ENCODE results near the gene TET1.
A peak's percentile ranks its signal among the peaks of the same experiment; 100 is the strongest.
"Not testable (repeated sequence)": the region's sequence is repeated elsewhere in the genome, so short reads cannot be mapped to it uniquely, and the experiment has no call there.

TET1 gene

DNA sequence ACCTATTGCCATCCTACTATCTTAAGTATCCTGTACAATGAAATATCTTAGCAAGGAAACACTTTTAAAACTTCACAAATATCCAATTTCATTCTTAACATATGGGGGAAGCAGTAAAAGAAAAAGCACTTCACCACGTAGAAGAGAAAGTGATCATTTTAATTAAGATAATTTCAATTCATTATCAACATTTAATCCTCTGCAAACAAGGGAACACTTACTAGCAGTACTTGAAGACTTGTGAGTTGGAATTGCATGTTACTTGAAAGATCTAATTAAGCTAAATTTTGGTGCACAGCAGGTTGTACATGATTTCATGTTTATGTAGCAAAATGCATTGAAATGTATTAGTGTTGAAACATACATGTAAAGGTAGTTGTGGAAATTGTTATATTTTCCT, 140.1 kb downstream of the TET1 start:
- no peak for DNase-seq (ENCODE audit: low read depth in 2 of 2)

GRCh38 chr10:68705548-68705947, 145.4 kb downstream of the TET1 start:
- no peak for DNase-seq (ENCODE audit: low read depth in 2 of 2)

DNA sequence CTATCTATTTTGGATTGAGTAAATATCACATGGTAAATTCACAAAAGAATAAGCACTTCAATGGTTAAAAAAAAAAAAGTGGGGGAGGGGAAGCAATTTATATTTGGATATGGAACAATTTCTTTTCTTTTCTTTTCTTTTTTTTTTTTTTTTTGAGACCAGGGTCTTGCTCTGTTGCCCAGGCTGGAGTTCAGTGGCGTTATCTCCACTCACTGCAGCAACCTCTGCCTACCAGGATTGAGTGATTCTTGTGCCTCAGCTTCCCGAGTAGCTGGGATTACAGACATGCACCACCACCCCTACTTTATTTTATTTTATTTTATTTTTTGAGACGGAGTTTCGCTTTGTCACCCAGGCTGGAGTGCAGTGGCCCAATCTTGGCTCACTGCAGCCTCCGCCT, 148.8 kb downstream of the TET1 start:
- DNase-seq (ENCODE audit: low read depth in 2 of 2): not testable (repeated sequence)

DNA sequence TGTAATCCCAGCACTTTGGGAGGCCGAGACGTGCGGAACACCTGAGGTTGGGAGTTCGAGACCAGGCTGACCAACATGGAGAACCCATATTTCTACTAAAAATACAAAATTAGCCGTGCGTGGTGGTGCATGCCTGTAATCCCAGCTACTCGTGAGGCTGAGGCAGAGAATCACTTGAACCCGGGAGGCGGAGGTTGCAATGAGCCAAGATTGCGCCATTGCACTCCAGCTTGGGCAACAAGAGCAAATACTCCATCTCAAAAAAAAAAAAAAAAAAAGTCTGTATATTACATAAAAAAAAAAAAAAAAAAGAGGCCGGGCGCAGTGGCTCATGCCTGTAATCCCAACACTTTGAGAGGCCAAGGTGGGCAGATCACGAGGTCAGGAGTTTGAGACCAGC, 152.9 kb downstream of the TET1 start:
- not testable (repeated sequence) for DNase-seq (ENCODE audit: low read depth in 2 of 2)

DNA sequence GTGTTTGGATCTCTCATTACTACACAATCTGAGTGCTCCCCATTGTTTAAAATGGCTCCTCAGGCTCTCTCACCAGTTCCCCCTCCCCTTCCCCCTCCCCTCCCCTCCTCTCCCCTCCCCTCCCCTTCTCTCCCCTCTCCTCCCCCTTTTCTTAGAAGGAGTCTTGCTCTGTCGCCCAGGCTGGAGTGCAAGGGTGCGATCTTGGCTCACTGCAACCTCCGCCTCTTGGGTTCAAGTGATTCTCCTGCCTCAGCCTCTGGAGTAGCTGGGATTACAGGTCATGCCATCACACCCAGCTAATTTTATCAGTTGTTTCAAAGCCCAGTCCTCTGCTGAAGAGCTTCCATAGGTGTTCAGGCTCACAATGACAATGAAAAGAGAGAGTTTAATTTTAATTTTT, 157.3 kb downstream of the TET1 start:
- no peak for DNase-seq (ENCODE audit: low read depth in 2 of 2)

DNA sequence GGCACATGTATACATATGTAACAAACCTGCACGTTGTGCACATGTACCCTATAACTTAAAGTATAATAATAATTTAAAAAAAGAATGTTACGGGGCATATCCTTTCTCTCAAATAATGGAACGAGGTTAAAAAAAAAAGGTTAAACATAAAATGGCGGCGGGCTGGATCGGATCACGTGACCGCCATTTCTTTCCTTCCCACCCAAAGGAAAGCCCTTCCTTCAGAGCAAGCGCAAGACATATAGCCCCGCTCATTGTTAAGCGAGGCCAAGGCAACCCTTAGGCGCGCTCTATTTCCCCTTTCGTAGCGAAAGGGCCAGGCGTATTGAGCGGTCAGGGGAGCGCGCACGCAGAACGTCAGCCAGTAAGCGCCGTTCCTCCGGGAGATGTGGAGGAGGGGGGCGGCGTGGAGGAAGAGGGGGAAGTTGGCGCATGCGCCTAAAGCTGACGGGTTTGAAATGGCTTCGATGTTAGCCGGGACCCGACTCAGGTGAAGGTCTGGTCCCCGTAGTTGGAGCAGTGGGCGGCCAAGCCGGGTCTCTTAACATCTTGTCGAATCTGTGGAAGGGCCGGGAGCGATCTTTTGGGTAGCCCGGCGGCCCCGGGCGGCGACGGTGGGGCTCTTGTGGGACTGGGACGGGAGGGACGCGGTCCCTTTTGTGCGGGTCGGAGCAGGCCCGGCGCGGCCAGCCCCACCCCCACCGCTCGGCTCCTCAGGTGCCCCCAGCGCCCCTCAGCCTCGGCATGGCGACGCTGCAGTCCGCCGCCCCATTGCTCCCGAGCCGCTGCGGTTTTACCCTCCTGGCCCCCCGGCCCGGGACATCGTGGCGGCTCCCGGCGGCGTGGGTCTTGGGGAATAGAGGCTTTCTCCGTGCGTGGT, 160.9 kb downstream of the TET1 start, which contains the start of gene CCAR1:
CCAR1 (plus strand) TSS at position 447 of the 880 bp plus-strand sequence. CDS start 1,266 bp downstream, outside the sequence.
- DNase-seq (ENCODE audit: low read depth in 2 of 2): peak; percentile 94 to 95

DNA sequence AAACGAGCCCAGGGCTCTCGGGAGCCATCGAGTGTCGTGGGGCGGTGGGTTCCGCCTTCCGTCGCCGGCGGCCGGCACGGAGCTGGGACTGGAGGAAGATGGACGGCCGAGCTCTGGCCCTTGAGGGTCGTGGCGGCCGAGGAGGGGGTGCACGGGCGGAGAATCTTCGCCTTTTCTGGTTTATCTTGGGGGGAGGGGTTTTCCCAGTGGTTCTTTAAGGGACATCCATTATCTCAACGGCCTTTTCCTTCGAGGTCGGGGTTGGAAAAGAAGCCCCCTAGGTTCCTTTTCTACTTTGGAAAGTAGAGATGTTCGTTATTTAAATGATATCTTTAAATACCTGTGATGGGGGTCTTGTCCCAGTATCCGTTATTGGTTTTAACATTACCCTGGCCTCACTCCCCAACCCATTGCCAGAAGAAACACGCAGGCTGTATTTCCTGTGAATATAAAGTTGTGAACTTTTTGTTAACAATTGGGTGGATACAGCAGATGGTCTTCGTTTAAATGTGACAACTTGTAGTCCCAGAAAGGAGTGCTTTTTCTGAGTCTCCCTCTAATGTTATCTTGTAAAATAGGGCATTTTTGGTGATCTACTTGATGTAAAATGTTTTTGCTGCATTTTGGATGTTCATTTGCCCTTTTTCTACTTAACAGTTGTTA, 161.7 kb downstream of the TET1 start:
- no peak for DNase-seq (ENCODE audit: low read depth in 2 of 2)

DNA sequence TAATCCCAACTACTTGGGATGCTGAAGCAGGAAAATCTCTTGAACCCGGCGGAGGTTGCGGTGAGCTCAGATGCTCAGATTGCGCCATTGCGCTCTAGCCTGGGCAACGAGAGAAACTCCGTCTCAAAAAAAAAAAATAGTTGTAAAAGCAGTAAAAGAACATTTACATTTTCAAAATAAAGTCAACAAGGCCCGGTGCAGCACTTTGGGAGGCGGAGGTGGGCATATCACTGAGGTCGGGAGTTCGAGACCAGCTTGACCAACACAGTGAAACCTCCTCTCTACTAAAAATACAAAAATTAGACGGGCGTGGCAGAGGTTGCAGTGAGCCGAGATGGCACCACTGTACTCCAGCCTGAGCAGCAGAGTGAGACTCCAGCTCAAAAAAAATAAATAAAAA, 164.9 kb downstream of the TET1 start:
- no peak for DNase-seq (ENCODE audit: low read depth in 2 of 2)

GRCh38 chr10:68727146-68727545, 167.0 kb downstream of the TET1 start:
- no peak for DNase-seq (ENCODE audit: low read depth in 2 of 2)

GRCh38 chr10:68732651-68733050, 172.5 kb downstream of the TET1 start:
- no peak for DNase-seq (ENCODE audit: low read depth in 2 of 2)

- DNase-seq (ENCODE audit: low read depth in 2 of 2): no peak
Measured at GRCh38 chr10:68734349-68734748, 174.2 kb downstream of the TET1 start.

DNA sequence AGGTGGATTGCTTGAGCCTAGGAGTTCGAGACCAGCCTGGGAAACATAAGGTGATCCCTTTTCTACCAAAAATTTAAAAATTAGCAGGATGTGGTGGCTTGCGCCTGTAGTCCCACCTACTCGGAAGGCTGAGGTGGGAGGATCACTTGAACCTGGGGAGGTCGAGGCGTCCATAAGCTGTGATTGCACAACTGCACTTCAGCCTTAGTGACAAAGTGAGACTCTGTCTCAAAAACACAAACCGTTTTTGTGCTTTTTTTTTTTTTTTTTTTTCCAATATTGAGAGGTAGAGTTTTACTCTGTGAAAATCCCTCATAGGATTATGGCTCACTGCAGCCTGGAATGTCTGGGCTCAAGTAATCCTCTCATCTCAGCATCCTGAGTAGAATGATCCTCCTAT, 175.0 kb downstream of the TET1 start:
- no peak for DNase-seq (ENCODE audit: low read depth in 2 of 2)

DNA sequence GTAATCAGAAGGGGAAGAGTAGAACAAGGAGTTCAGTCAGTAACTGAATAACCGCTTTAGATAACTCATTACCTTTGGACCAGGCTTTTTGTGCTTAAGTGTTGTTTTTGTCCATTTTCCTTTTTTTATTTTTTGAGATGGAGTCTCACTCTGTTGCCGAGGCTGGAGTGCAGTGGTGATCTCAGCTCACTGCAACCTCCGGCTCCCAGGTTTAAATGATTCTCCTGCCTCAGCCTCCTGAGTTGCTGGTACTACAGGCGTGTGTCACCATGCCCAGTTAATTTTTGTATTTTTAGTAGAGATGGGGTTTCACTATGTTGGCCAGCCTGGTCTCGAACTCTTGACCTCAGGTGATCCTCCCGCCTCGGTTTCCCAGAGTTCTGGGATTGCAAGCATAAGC, 175.6 kb downstream of the TET1 start:
- not testable (repeated sequence) for DNase-seq (ENCODE audit: low read depth in 2 of 2)

DNA sequence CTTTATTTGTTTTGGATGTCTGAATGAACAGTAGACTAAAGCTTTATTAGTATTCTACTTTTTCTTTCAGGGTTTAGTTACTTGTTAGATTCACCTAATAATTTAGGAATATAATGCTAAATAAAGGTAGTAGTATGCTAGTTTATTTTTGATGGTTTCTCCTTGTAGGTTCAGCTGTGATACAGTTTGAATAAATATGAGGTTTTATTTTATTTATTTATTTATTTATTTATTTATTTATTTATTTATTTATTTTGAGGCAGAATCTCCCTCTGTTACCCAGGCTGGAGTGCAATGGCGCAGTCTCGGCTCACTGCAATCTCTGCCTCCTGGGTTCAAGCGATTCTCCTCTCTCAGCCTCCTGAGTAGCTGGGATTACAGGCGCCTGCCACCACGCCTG, 180.5 kb downstream of the TET1 start:
- DNase-seq (ENCODE audit: low read depth in 2 of 2): not testable (repeated sequence)

DNA sequence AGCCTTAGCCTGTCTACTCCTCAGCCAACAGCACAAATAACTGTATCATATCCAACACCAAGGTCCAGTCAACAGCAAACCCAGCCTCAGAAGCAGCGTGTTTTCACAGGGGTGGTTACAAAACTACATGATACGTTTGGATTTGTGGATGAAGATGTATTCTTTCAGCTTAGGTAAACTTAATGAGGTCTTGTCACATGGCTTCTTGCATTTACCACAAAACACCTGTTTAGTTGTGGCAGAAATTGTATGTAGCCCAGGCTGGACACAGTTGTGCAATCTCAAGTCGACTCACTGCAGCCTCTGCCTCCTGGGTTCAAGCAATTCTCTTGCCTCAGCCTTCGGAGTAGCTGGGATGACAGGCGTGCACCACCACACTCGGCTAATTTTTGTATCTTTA, 182.3 kb downstream of the TET1 start:
- DNase-seq (ENCODE audit: low read depth in 2 of 2): no peak
